ENCODE results near the gene CFAP46. TPM values are rescaled to one million over a fixed set of nuclear protein-coding genes. Genes with fewer than 3 reads are reported as not detected.

CFAP46 gene
- total RNA-seq, 1 donor from 2014 or later, result 3.7 TPM

DNA sequence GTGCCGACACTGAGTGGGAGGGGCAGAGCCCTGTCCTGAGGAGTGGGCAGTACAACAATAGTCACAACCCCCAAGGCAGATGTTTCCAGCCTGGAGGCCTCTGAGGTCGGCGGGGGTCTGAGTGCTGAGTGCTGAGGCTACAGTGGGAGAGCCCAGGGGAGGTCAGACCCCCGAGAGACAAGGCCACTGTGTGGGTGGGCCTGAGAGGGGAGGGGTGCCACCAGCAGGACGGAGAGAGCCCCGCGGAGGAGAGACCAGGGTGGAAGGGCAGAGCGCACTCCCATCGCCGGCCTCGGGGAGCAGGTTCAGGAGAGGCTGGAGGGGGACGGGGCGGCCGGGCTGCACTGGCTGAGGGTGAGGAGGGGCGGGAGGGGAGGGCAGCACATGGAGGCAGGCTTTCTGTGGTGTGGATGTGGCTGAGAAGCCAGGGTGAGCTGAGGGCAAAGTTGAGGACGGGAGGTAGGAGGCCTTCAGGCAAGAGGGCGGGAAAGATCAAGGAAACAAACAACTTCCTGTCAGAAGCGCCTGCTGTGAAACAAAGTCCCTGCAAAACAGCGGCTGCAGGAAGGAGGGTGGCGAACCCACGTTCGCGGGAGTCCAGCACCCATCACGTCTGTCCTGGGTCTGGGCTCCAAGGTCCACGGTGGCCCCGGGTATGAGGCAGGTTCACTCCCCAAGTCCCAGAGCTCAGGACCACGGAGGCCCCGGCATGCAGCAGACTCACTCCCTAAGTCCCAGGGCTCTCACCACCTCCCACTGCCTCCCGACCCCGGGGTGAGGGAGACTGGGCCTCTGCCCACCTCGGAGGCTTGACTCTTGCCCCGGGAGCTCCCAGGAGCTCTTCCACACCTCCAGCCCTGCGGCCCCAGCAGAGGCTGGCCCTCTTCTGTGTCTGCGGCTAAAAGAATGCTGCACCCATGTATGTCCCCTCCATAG lies 79.6 kb downstream of the CFAP46 start:
- ATAC-seq (ENCODE audit: low read depth) (no peak), DNase-seq (peak; percentile 9)
- POLR2A ChIA-PET, result no interaction called here
- no peaks in the 10 kb centered on the region for H3K4me1 Mint-ChIP-seq
- H3K9me3 Mint-ChIP-seq, result no peaks in the 10 kb centered on the region
- H3K4me3 Mint-ChIP-seq, result no peak overlapping the region
- CTCF ChIA-PET, result no interaction called here
- no peak overlapping the region for H3K27ac Mint-ChIP-seq
- intact Hi-C loops (cut with micrococcal nuclease), result no loop called here
- peaks cover 21% of the 10 kb centered on the region for H3K27me3 Mint-ChIP-seq
- no peak for TF ChIP-seq CTCF (IDR thresholded peaks at IDR 0.05)
- no peaks in the 10 kb centered on the region for H3K36me3 Mint-ChIP-seq (ENCODE audit: low read depth)

DNA sequence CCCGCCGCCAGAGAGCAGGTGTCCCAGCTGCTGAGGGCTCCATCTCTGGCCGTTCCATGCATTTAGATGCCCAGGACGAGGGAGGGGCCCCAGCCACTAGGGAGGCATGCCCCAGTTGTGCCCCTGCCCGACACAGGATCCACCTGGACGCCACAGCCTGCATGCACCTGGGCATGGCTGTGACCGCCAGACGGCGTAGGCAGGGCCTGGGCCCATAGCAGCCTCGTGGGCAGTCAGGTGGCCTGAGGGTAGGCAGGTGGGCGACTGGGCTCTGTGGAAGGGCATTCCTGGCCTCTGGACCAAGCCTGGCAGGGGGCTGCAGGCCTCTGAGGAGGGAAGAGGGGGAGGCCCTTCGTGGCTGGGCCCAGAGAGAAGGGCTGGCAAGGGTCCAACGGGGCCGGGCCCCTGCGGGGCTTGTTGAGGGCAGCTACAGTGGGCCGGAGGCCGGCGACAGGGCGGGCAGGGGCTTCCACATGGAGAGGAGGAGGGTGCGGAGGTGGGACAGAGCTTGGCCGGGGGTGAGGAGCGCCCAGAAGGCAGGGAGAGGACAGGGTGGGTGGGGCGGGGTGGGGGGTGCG lies 80.4 kb downstream of the CFAP46 start:
- Mint-ChIP-seq H3K36me3 (ENCODE audit: low read depth) (no peaks in the 10 kb centered on the region), H3K9me3 (no peaks in the 10 kb centered on the region), H3K27me3 (peaks cover 21% of the 10 kb centered on the region), H3K27ac (no peak overlapping the region), H3K4me3 (no peak overlapping the region), H3K4me1 (no peaks in the 10 kb centered on the region)
- ChIA-PET POLR2A (no interaction called here), CTCF (no interaction called here)
- DNase-seq (peak; percentile 11), ATAC-seq (ENCODE audit: low read depth) (no peak)
- intact Hi-C loops (cut with micrococcal nuclease), result no loop called here
- TF ChIP-seq CTCF (IDR thresholded peaks at IDR 0.05), result no peak

- POLR2A ChIA-PET, result no interaction called here
- Mint-ChIP-seq H3K4me3 (no peak overlapping the region), H3K27ac (no peak overlapping the region), H3K9me3 (peaks cover 5% of the 10 kb centered on the region), H3K36me3 (ENCODE audit: low read depth) (no peaks in the 10 kb centered on the region), H3K27me3 (peaks cover 24% of the 10 kb centered on the region), H3K4me1 (no peaks in the 10 kb centered on the region)
- intact Hi-C loops (cut with micrococcal nuclease), result no loop called here
- DNase-seq (peak; percentile 12), ATAC-seq (ENCODE audit: low read depth) (no peak)
- no peak for TF ChIP-seq CTCF (IDR thresholded peaks at IDR 0.05)
- CTCF ChIA-PET, result no interaction called here
These were observed 81.2 kb downstream of the CFAP46 start for GRCh38 chr10:132861116-132861691.

DNA sequence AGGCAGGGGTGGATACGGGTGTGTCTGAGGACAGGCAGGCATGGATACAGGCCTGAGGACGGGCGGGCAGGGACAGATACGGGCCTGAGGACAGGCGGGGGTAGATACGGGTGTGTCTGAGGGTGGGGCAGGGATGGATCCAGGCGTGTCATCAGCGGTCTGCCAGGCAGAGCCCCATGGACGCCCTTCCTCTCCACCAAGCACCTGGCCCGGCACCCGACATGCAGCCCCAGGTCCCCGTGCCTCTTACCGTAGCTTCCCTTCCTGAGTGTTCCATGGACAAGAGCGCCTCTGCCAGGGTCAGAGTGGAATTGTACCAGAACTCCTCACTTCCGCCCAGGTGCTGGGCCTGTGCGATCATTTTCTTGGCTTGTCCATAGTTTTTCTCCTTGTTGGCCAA lies 81.8 kb downstream of the CFAP46 start:
- Mint-ChIP-seq H3K4me1 (no peaks in the 10 kb centered on the region), H3K4me3 (no peak overlapping the region), H3K9me3 (peaks cover 11% of the 10 kb centered on the region), H3K36me3 (ENCODE audit: low read depth) (no peaks in the 10 kb centered on the region), H3K27me3 (peaks cover 24% of the 10 kb centered on the region), H3K27ac (no peak overlapping the region)
- peak; percentile 6 for DNase-seq
- no peak for TF ChIP-seq CTCF (IDR thresholded peaks at IDR 0.05)
- intact Hi-C loops (cut with micrococcal nuclease), result no loop called here
- ChIA-PET CTCF (no interaction called here), POLR2A (no interaction called here)
- no peak for ATAC-seq (ENCODE audit: low read depth)
